Kidney epithelial cell (primary cell): Measurements from ENCODE around the gene C2CD4D. TPM values are rescaled to one million over a fixed set of nuclear protein-coding genes. Genes with fewer than 3 reads are reported as not detected.
"Not testable (repeated sequence)": the region's sequence is repeated elsewhere in the genome, so short reads cannot be mapped to it uniquely, and the experiment has no call there.

Experiments used
- DNase-seq: peaks from one replicate; pipeline ENCODE4 v3.0.0-alpha.2; 2010; ENCODE audit warnings: low read depth
- H3K27me3 ChIP-seq: 2 replicates; pipeline ENCODE4 v1.6.0; 2011; ENCODE audit warnings: low read length; ENCODE audit not compliant: control insufficient read depth, insufficient read depth
- H3K36me3 ChIP-seq: 2 replicates; pipeline ENCODE4 v1.5.1; 2011; ENCODE audit warnings: low read length; ENCODE audit not compliant: control insufficient read depth, insufficient read depth
- H3K4me3 ChIP-seq: 2 replicates; pipeline ENCODE4 v1.5.1; 2011; ENCODE audit warnings: low read depth, mild to moderate bottlenecking, control low read depth, low read length
- CTCF ChIP-seq: IDR thresholded peaks from 2 replicates; pipeline ENCODE4 v1.5.1; 2011; ENCODE audit warnings: mild to moderate bottlenecking, moderate library complexity, low read length, control low read depth, inconsistent platforms; ENCODE audit not compliant: insufficient read depth, poor library complexity, severe bottlenecking
- total RNA-seq: library from RNA; depleted of rRNA; stranded (reverse); fragments of >200 nt; gene quantifications from 2 replicates; pipeline ENCODE4 v1.2.3, GENCODE V29; 2015

C2CD4D gene
- total RNA-seq, 1 donor from 2014 or later, result 1.3 TPM

GRCh38 chr1:151882466-151882865 lies 42.8 kb upstream of the C2CD4D start:
- H3K4me3 ChIP-seq, result no peak overlapping the region
- H3K27me3 ChIP-seq, result no peaks in the 10 kb centered on the region
- H3K36me3 ChIP-seq, result no peaks in the 10 kb centered on the region
- DNase-seq, result no peak
- no peak for TF ChIP-seq CTCF

- DNase-seq, result no peak
- H3K27me3 ChIP-seq, result no peaks in the 10 kb centered on the region
- no peaks in the 10 kb centered on the region for H3K36me3 ChIP-seq
- no peak for TF ChIP-seq CTCF
- no peak overlapping the region for H3K4me3 ChIP-seq
Observed at GRCh38 chr1:151881479-151881878, 41.9 kb upstream of the C2CD4D start.

- Histone ChIP-seq H3K36me3 (no peaks in the 10 kb centered on the region), H3K4me3 (no peak overlapping the region), H3K27me3 (no peaks in the 10 kb centered on the region)
- TF ChIP-seq CTCF, result no peak
- DNase-seq, result no peak
Observed at GRCh38 chr1:151875419-151876097, 35.9 kb upstream of the C2CD4D start.

- not testable (repeated sequence) for H3K36me3 ChIP-seq, H3K4me3 ChIP-seq, DNase-seq, H3K27me3 ChIP-seq
Observed at GRCh38 chr1:151872776-151873175, 33.2 kb upstream of the C2CD4D start.

GRCh38 chr1:151871284-151872030 lies 31.8 kb upstream of the C2CD4D start:
- TF ChIP-seq CTCF, result no peak
- no peak for DNase-seq
- H3K27me3 ChIP-seq, result no peaks in the 10 kb centered on the region

GRCh38 chr1:151868486-151868885 lies 28.9 kb upstream of the C2CD4D start:
- H3K4me3 ChIP-seq, result no peak overlapping the region
- no peaks in the 10 kb centered on the region for H3K27me3 ChIP-seq
- no peaks in the 10 kb centered on the region for H3K36me3 ChIP-seq
- no peak for TF ChIP-seq CTCF
- no peak for DNase-seq

More at GRCh38 chr1:151871284-151872030, 31.8 kb upstream of the C2CD4D start:
- Histone ChIP-seq H3K4me3 (no peak overlapping the region), H3K36me3 (no peaks in the 10 kb centered on the region)
